Activated CD8-positive, alpha-beta memory T cell treated with anti-CD3 and anti-CD28 coated beads for 36 hours (primary cell): ENCODE data around the gene DQX1. TPM values are rescaled to one million over a fixed set of nuclear protein-coding genes. Genes with fewer than 3 reads are reported as not detected.

ENCODE experiments used
- CTCF ChIA-PET: fragments of 350-600 bp; sonication (Branson Sonifier 250); formaldehyde crosslinking; loops from one replicate; lab custom pipeline; 2021; ENCODE audit warnings: antibody characterized with exemption; lab: Charles Lee
- POLR2A ChIA-PET: fragments of 350-600 bp; sonication (Branson Sonifier 250); formaldehyde crosslinking; loops from one replicate; lab custom pipeline; 2021; ENCODE audit warnings: antibody characterized with exemption; lab: Charles Lee
- total RNA-seq, 2 experiments: library from RNA; stranded (reverse); gene quantifications; one replicate each; pipeline ENCODE4 v1.2.3, GENCODE V29; 2021

The DQX1 gene
- total RNA-seq, 2 experiments from 2014 or later = 0.75 to 0.91 TPM

GRCh38 chr2:74538881-74539339 is 12.9 kb upstream of the DQX1 start:
- POLR2A ChIA-PET = no interaction called here
- CTCF ChIA-PET = interaction anchor here (1.0 to 1.2 kb wide), 2 partner anchors 19 to 164 kb away, joined by 3 to 4 read pairs; no protein-coding TSS in a partner anchor

GRCh38 chr2:74537140-74537539 is 11.1 kb upstream of the DQX1 start:
- CTCF ChIA-PET = no interaction called here
- POLR2A ChIA-PET = no interaction called here

- CTCF ChIA-PET = no interaction called here
- POLR2A ChIA-PET = no interaction called here
These were observed 10.3 kb upstream of the DQX1 start for GRCh38 chr2:74536166-74536950.

- ChIA-PET CTCF (no interaction called here), POLR2A (no interaction called here)
These were observed 9.5 kb upstream of the DQX1 start for GRCh38 chr2:74535440-74535965.

- ChIA-PET CTCF (interaction anchor here (1.3 kb wide), 1 partner anchor 14 kb away, joined by 3 read pairs; no protein-coding TSS in a partner anchor), POLR2A (no interaction called here)
These were observed 8.4 kb upstream of the DQX1 start for GRCh38 chr2:74534411-74534810.

- POLR2A ChIA-PET = no interaction called here
- CTCF ChIA-PET = interaction anchor here (1.1 to 1.5 kb wide), 4 partner anchors 13 to 142 kb away, joined by 3 to 5 read pairs (median 4); partner anchors contain the start of gene PCGF1
These were observed 7.4 kb upstream of the DQX1 start for GRCh38 chr2:74533464-74533863.

- ChIA-PET CTCF (interaction anchor here (0.8 to 4.1 kb wide), 7 partner anchors 19 to 140 kb away, joined by 3 to 20 read pairs (median 5); partner anchors contain the start of genes CCDC142, PCGF1 and TTC31), POLR2A (interaction anchor here (0.9 to 1.2 kb wide), 2 partner anchors 17 to 50 kb away, joined by 3 to 8 read pairs; partner anchors contain the start of gene CCDC142)
These were observed 6.2 kb upstream of the DQX1 start for GRCh38 chr2:74532222-74532621.

- CTCF ChIA-PET = interaction anchor here (0.8 to 4.1 kb wide), 5 partner anchors 10 to 55 kb away, joined by 3 to 20 read pairs (median 5); partner anchors contain the start of genes CCDC142 and TTC31
- POLR2A ChIA-PET = interaction anchor here (0.6 to 1.2 kb wide), 4 partner anchors 16 to 73 kb away, joined by 3 to 8 read pairs (median 4); partner anchors contain the start of genes CCDC142 and WBP1
These were observed 5.6 kb upstream of the DQX1 start for GRCh38 chr2:74531666-74532065.

- ChIA-PET POLR2A (interaction anchor here (0.5 to 1.7 kb wide), 11 partner anchors 15 to 331 kb away, joined by 3 to 10 read pairs (median 6); partner anchors contain the start of gene WBP1), CTCF (interaction anchor here (0.8 to 4.1 kb wide), 7 partner anchors 8 to 74 kb away, joined by 3 to 20 read pairs (median 7); partner anchors contain the start of genes CCDC142, LBX2, MRPL53 and TTC31)
These were observed 4.5 kb upstream of the DQX1 start for GRCh38 chr2:74530239-74531187.

GRCh38 chr2:74529357-74530238 is 3.6 kb upstream of the DQX1 start, which contains the start of the genes AUP1 and HTRA2:
Gene AUP1, minus strand, starts transcription at chr2:74529706. Its CDS starts 77 bp downstream, at chr2:74529629.
Gene HTRA2, plus strand, starts transcription at chr2:74529933. Its CDS starts 74 bp downstream, at chr2:74530007.
- POLR2A ChIA-PET = interaction anchor here (0.5 to 1.7 kb wide), 9 partner anchors 15 to 330 kb away, joined by 3 to 8 read pairs (median 6); partner anchors contain the start of genes LBX2, MRPL53, TLX2 and WBP1

GRCh38 chr2:74528600-74529356 is 2.7 kb upstream of the DQX1 start:
- POLR2A ChIA-PET = interaction anchor here (0.6 to 1.5 kb wide), 6 partner anchors 14 to 72 kb away, joined by 3 to 7 read pairs (median 4); partner anchors contain the start of genes LBX2, MRPL53, TLX2 and WBP1
- CTCF ChIA-PET = interaction anchor here (1.3 to 4.1 kb wide), 7 partner anchors 9 to 69 kb away, joined by 3 to 20 read pairs (median 7); partner anchors contain the start of genes CCDC142, LBX2, MRPL53 and TTC31

More at GRCh38 chr2:74529357-74530238, 3.6 kb upstream of the DQX1 start, which contains the start of the genes AUP1 and HTRA2:
- CTCF ChIA-PET = interaction anchor here (0.6 to 4.1 kb wide), 9 partner anchors 10 to 73 kb away, joined by 3 to 20 read pairs (median 5); partner anchors contain the start of genes CCDC142, LBX2, MRPL53 and TTC31

- CTCF ChIA-PET = interaction anchor here (0.8 to 1.5 kb wide), 2 partner anchors 18 to 61 kb away, joined by 3 read pairs; no protein-coding TSS in a partner anchor
These were observed 1.7 kb upstream of the DQX1 start for GRCh38 chr2:74527741-74528140.

GRCh38 chr2:74526649-74527230 is 709 bp upstream of the DQX1 start:
- ChIA-PET CTCF (interaction anchor here (0.5 to 1.4 kb wide), 3 partner anchors 45 to 314 kb away, joined by 3 to 4 read pairs (median 4); no protein-coding TSS in a partner anchor), POLR2A (no interaction called here)

More at GRCh38 chr2:74527741-74528140, 1.7 kb upstream of the DQX1 start:
- POLR2A ChIA-PET = no interaction called here

- ChIA-PET POLR2A (no interaction called here), CTCF (no interaction called here)
These were observed 895 bp downstream of the DQX1 start for GRCh38 chr2:74524955-74525716.

GRCh38 chr2:74524005-74524404 is 2.0 kb downstream of the DQX1 start:
- ChIA-PET POLR2A (no interaction called here), CTCF (interaction anchor here (1.2 kb wide), 1 partner anchor 9 kb away, joined by 3 read pairs; the partner anchor contains the start of gene TLX2)
